ENCODE measurements around the gene PDLIM1.

PDLIM1 gene

DNA sequence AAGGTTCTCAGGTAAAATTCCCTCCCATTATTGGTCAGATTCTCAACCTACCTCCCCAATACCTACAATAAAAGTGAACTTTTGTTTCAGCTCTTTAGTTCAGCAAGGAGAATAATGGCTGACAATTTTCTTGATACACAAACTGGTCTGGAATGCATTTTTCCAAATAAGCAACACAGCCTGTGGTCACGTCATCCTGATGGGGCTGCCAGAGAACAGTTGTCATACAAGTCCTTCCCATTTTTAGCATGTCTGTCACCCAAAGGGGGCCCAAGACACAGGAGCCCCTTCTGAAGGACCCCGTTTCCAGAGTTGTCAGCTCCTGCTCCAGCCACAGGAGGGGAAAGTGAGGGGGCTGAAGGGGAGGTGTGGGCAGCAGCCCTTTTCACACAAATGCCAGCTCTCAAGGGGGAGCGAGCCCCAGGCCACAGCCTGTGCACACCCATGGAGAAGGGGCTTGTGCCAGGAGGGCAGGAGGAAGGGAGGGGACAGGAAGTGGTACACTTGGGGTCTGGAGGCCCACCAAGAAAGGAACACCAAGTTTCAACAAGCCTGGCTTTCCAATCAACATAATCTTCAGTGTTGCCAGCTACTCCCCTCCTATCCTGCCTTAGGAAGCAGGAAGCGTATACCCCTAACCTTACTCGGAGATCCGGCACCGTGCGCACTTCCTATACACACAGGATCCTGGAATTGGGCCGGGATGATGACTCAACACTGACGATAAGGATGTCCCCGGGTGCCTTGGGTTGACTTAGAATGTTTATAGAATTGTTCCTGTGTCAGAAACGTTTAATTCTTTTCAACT is 43.4 kb upstream of the PDLIM1 start:
- no peak for DNase-seq (ENCODE audit: low read depth)
- TF ChIP-seq, protein P1, sequence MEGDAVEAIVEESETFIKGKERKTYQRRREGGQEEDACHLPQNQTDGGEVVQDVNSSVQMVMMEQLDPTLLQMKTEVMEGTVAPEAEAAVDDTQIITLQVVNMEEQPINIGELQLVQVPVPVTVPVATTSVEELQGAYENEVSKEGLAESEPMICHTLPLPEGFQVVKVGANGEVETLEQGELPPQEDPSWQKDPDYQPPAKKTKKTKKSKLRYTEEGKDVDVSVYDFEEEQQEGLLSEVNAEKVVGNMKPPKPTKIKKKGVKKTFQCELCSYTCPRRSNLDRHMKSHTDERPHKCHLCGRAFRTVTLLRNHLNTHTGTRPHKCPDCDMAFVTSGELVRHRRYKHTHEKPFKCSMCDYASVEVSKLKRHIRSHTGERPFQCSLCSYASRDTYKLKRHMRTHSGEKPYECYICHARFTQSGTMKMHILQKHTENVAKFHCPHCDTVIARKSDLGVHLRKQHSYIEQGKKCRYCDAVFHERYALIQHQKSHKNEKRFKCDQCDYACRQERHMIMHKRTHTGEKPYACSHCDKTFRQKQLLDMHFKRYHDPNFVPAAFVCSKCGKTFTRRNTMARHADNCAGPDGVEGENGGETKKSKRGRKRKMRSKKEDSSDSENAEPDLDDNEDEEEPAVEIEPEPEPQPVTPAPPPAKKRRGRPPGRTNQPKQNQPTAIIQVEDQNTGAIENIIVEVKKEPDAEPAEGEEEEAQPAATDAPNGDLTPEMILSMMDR (IDR thresholded peaks at IDR 0.05; ENCODE audit: insufficient read depth, low read depth, low read length, missing control alignments), result no peak
- H3K4me3 ChIP-seq (ENCODE audit: low read depth, low read length), result no peak overlapping the region

DNA sequence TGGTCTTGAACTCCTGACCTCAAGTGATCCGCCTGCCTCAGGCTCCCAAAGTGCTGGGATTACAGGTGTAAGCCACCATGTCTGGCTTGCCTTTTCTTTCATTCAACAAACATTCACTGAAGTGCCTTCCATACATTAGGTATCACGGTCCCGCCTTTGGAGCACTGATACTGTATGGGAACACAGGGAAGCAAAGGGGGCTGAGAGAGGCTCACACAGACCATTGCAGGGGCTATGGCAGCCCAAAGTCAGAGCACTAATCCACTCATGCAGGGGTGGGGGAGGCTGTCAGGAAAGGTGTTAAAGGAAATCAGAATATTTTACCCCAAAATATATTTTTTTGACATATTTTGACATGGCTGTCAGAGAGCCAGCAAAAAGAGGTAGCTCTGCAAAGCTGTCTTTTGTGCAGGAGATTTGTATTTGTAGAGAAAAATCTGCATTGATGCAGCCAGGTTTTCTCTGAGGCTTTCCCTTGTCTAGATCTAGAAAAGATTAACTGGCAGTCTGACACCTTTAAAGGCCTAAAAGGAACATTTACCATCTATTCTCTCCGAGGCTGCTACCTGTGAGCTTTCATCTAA is 42.0 kb upstream of the PDLIM1 start:
- no peak overlapping the region for H3K4me3 ChIP-seq (ENCODE audit: low read depth, low read length)
- no peak for DNase-seq (ENCODE audit: low read depth)
- TF ChIP-seq, protein P1 (IDR thresholded peaks at IDR 0.05; ENCODE audit: insufficient read depth, low read depth, low read length, missing control alignments), result no peak

DNA sequence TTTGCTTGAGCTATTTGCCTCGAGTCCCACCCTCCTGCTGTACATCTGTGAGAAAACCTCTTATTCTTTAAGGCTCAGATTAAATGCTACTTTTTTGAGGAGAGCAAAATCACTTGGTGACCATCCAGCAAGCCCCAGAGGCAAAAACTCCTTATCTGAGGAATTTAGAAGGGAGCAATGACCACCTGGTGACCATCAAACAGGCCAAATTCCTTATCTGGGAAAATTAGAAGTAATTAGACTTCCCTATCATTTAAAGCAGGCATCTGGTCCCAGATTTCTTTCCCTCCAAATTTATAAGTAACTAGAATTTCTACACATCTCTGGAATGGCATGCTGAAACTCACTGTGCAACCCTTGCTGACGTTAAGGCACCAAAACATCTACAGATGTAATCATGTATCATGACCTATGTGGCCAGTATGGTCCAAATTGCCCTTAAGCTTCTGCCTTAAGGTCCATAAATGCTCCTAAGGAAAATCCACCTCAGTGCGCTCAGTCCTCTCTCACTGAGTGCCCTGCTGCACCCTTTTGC is 40.9 kb upstream of the PDLIM1 start:
- TF ChIP-seq, protein P1 (IDR thresholded peaks at IDR 0.05; ENCODE audit: insufficient read depth, low read depth, low read length, missing control alignments), result no peak

DNA sequence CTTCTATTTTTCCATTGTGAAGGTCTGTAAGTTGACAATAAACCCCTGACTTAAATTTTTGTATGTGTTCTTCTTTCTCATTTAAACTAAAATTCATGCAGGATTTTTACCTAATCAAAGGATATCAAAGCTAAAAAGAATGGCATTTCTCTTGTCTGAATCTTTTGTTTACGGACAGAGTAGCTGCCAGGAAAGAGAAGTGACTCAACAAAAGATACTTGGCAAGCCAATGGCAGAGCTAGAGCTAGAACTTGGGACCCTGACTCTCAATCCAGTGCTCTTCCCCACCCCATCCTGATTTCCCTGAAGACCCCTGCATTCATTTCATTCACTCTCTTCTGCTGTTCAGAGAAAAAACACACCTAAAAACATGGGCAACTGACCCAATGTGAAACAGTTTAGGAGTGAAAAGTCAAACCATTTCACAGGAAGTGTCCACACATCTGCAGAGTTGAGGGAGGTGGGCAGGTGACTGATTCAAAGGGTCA is 40.2 kb upstream of the PDLIM1 start:
- TF ChIP-seq, protein P1 (IDR thresholded peaks at IDR 0.05; ENCODE audit: insufficient read depth, low read depth, low read length, missing control alignments), result no peak
- DNase-seq (ENCODE audit: low read depth), result no peak
- H3K4me3 ChIP-seq (ENCODE audit: low read depth, low read length), result no peak overlapping the region

More for the DNA sequence above, 40.9 kb upstream of the PDLIM1 start:
- DNase-seq (ENCODE audit: low read depth), result no peak
- H3K4me3 ChIP-seq (ENCODE audit: low read depth, low read length), result no peak overlapping the region

DNA sequence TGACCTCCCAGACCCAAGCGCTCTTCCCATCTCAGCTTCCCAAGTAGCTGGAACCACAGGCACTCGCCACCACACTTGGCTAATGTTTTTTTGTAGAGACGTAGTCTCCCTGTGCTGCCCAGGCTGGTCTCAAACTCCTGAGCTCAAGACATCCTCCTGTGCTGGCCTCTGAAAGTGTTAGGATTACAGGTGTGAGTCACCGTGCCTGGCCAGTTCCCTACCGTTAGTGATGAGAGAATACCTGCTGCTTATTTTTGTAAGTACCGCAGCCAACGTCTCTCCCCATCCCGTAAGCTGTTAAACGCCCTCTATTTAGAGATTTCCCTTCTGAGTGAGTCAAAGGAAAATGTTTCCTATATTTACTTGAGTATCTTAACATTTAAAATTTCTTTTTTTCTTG is 38.5 kb upstream of the PDLIM1 start:
- DNase-seq (ENCODE audit: low read depth), result no peak
- H3K4me3 ChIP-seq (ENCODE audit: low read depth, low read length), result no peak overlapping the region
- TF ChIP-seq, protein P1 (IDR thresholded peaks at IDR 0.05; ENCODE audit: insufficient read depth, low read depth, low read length, missing control alignments), result no peak

DNA sequence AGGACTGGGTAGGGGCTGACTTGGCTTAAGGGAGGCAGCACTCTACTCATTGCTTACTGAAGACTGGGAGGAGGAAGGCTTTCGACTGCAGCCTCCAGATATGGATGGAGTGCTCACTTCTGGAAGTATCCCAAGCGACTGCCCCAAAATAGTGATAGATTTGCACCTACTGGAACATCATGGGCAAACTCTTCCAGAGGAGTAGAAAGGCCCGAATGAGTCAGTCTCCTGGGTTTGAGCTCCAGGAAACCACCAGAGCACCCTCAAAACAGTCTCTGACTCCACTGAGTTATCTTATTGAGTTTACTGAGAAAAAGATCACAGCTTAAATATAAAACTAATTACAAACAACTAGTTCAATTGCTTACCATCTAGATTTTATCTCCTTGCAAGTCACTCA is 37.2 kb upstream of the PDLIM1 start:
- DNase-seq (ENCODE audit: low read depth), result no peak
- H3K4me3 ChIP-seq (ENCODE audit: low read depth, low read length), result no peak overlapping the region
- TF ChIP-seq, protein P1 (IDR thresholded peaks at IDR 0.05; ENCODE audit: insufficient read depth, low read depth, low read length, missing control alignments), result no peak
